ENCODE data around the gene ANKRD18B.

DNA sequence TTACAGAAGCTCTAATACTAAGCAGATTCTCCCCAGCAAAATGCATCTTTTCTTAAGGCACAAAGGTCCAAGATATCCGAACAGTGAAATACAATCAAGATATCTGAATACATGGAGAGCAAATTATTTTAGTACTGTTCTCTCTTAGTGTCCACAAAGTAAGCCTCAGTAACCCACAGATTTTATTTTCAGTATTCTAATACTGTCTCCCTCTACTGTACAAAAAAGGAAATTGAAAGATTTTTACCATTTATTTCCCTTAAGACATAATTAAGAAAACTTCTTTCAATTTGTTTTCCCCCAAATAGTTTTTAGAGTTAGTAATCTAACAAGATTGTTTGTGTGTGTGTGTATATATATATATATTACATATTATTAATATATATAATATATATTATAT lies 25.7 kb upstream of the ANKRD18B start:
- TF ChIP-seq POLR2A (IDR thresholded peaks at IDR 0.05), result no peak
- TF ChIP-seq, protein P1, sequence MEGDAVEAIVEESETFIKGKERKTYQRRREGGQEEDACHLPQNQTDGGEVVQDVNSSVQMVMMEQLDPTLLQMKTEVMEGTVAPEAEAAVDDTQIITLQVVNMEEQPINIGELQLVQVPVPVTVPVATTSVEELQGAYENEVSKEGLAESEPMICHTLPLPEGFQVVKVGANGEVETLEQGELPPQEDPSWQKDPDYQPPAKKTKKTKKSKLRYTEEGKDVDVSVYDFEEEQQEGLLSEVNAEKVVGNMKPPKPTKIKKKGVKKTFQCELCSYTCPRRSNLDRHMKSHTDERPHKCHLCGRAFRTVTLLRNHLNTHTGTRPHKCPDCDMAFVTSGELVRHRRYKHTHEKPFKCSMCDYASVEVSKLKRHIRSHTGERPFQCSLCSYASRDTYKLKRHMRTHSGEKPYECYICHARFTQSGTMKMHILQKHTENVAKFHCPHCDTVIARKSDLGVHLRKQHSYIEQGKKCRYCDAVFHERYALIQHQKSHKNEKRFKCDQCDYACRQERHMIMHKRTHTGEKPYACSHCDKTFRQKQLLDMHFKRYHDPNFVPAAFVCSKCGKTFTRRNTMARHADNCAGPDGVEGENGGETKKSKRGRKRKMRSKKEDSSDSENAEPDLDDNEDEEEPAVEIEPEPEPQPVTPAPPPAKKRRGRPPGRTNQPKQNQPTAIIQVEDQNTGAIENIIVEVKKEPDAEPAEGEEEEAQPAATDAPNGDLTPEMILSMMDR (IDR thresholded peaks at IDR 0.05), result no peak
